RWPE1 (cell line): Measurements from ENCODE around the gene NPTX1.

Source experiments
- CTCF ChIA-PET: fragments of 350-600 bp; sonication (Branson Sonifier 250); formaldehyde crosslinking; extraction: SDS; loops from one replicate; lab custom pipeline; 2021; lab: Yijun Ruan, JAX
- POLR2A ChIA-PET: fragments of 400-600 bp; formaldehyde crosslinking; extraction: SDS; loops from one replicate; lab custom pipeline; 2020; ENCODE audit warnings: antibody characterized with exemption; ENCODE audit not compliant: low non-redundant PET; lab: Yijun Ruan, JAX
- DNase-seq: peaks from one replicate; pipeline ENCODE4 v3.0.0; 2012; ENCODE audit warnings: low spot score
- H3K27ac ChIP-seq: fragments of 450-650 bp; 2 replicates; pipeline ENCODE4 v1.5.1; 2017
- CTCF ChIP-seq: fragments of 450-650 bp; conservative IDR thresholded peaks from 2 replicates; pipeline ENCODE4 v1.5.1; 2017; ENCODE audit warnings: low read depth, mild to moderate bottlenecking

The NPTX1 gene

DNA sequence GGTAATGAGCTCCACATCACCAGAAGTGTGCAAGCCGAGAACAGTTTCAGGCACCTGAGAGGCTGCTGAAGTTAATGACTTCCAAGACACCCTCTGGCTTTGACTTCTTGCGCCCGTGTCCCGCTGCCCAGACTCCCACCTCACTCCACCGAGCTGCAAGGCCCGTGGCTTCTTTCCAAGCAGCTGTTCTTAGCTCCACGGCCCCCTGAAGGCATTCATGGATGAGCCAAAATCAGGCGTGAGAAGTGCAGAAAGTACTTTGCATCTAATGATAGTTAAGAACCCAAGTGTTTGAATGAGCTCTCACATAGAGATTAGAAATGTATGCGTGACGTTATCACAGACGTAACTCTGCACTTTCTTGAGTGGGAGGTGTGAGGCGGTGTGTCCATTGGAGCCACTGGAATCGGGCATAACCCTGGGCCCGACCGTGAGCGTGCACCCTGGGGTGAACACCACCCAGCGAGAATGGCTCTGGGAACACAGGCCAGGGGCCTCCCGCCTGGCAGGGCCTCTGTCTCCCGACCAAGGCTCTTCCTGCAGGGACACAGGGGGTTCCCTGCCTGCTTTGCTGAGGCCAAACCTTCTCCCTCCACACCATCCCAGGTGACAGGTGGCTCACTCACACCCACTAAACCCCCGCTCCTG is 11.0 kb downstream of the NPTX1 start:
- DNase-seq: no peak
- no peak for TF ChIP-seq CTCF
- ChIA-PET POLR2A (no interaction called here), CTCF (interaction anchor here (0.6 kb wide), 1 partner anchor 12 kb away, joined by 3 read pairs; no protein-coding TSS in a partner anchor)
- H3K27ac ChIP-seq: no peak overlapping the region

GRCh38 chr17:80464486-80464885 is 11.9 kb downstream of the NPTX1 start:
- H3K27ac ChIP-seq: no peak overlapping the region
- CTCF ChIA-PET: interaction anchor here (0.6 kb wide), 1 partner anchor 13 kb away, joined by 6 read pairs; no protein-coding TSS in a partner anchor
- DNase-seq: no peak
- POLR2A ChIA-PET: no interaction called here
- TF ChIP-seq CTCF: no peak

- no peak for TF ChIP-seq CTCF
- no peak for DNase-seq
- no peak overlapping the region for H3K27ac ChIP-seq
- POLR2A ChIA-PET: no interaction called here
- CTCF ChIA-PET: interaction anchor here (0.6 kb wide), 1 partner anchor 14 kb away, joined by 6 read pairs; no protein-coding TSS in a partner anchor
These were observed 12.5 kb downstream of the NPTX1 start for GRCh38 chr17:80463784-80464400.

- ChIA-PET POLR2A (no interaction called here), CTCF (interaction anchor here (0.6 kb wide), 1 partner anchor 681 kb away, joined by 5 read pairs; no protein-coding TSS in a partner anchor)
- DNase-seq: no peak
- no peak overlapping the region for H3K27ac ChIP-seq
- no peak for TF ChIP-seq CTCF
These were observed 14.8 kb downstream of the NPTX1 start for GRCh38 chr17:80461528-80462160.

DNA sequence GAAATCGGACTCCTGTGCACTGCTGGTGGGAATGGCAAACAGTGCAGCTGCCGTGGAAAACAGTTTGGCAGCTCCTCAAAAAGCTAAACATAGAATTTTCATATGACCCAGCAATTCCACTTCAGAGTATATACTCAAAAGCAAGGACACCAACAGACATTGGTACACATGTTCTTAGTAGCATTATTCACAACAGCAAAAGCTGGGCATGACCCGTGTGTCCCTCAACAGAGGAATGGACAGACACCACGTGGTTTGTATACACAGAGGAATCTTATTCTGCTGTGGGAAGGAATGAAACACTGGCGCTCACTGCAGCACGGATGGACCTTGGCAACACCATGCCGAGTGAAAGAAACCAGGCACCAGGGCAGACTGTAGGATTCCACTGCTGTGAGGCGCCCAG is 16.0 kb downstream of the NPTX1 start:
- ChIA-PET POLR2A (no interaction called here), CTCF (no interaction called here)
- no peak for TF ChIP-seq CTCF
- DNase-seq: no peak
- no peak overlapping the region for H3K27ac ChIP-seq

DNA sequence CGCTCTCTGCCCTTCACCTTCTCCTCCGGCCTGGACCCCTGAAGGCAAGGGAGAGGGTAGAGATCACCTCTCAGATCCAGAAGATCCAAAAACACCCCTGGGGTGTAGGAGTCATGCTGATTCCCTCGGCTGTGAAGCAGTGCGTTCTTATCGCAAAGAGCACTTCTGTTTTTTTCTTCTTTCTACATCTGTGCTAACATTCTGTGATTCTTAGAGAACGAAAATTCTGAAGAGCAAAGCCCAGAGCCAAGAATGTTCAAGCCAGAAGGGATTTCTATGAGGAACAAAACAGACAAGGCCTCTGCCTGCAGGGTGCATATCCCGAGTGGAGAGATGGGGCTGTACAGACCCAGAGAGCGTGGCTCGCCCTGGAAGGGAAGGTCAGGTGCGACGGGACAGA is 17.2 kb downstream of the NPTX1 start:
- ChIA-PET CTCF (no interaction called here), POLR2A (no interaction called here)
- TF ChIP-seq CTCF: no peak
- DNase-seq: no peak
- H3K27ac ChIP-seq: no peak overlapping the region
